Measurements from ENCODE around the gene ADGRD1. TPM values are rescaled to one million over a fixed set of nuclear protein-coding genes. Genes with fewer than 3 reads are reported as not detected.

Gene ADGRD1
- total RNA-seq, 1 experiment from 2014 or later = not detected

GRCh38 chr12:131072451-131073230 lies 118.9 kb downstream of the ADGRD1 start:
- DNase-seq (ENCODE audit: low read depth) = no peak

GRCh38 chr12:131074221-131075083 lies 120.7 kb downstream of the ADGRD1 start:
- DNase-seq (ENCODE audit: low read depth) = no peak

- no peak for DNase-seq (ENCODE audit: low read depth)
Measured at GRCh38 chr12:131075194-131075593, 121.5 kb downstream of the ADGRD1 start.

GRCh38 chr12:131075611-131076010 lies 121.9 kb downstream of the ADGRD1 start:
- DNase-seq (ENCODE audit: low read depth) = no peak

GRCh38 chr12:131076296-131076695 lies 122.6 kb downstream of the ADGRD1 start:
- no peak for DNase-seq (ENCODE audit: low read depth)

- no peak for DNase-seq (ENCODE audit: low read depth)
Measured at GRCh38 chr12:131076791-131077747, 123.4 kb downstream of the ADGRD1 start.

- DNase-seq (ENCODE audit: low read depth) = no peak
Measured at GRCh38 chr12:131077931-131078391, 124.3 kb downstream of the ADGRD1 start.

- no peak for DNase-seq (ENCODE audit: low read depth)
Measured at GRCh38 chr12:131082290-131083194, 128.8 kb downstream of the ADGRD1 start.

GRCh38 chr12:131084341-131085011 lies 130.8 kb downstream of the ADGRD1 start:
- no peak for DNase-seq (ENCODE audit: low read depth)

GRCh38 chr12:131085125-131085815 lies 131.6 kb downstream of the ADGRD1 start:
- DNase-seq (ENCODE audit: low read depth) = no peak

- no peak for DNase-seq (ENCODE audit: low read depth)
Measured at GRCh38 chr12:131085816-131086591, 132.3 kb downstream of the ADGRD1 start.

GRCh38 chr12:131087302-131087818 lies 133.7 kb downstream of the ADGRD1 start:
- DNase-seq (ENCODE audit: low read depth) = no peak

- no peak for DNase-seq (ENCODE audit: low read depth)
Measured at GRCh38 chr12:131087991-131088700, 134.4 kb downstream of the ADGRD1 start.

- no peak for DNase-seq (ENCODE audit: low read depth)
Measured at GRCh38 chr12:131088701-131089530, 135.2 kb downstream of the ADGRD1 start.

GRCh38 chr12:131089531-131090273 lies 136.0 kb downstream of the ADGRD1 start:
- DNase-seq (ENCODE audit: low read depth) = no peak
